ENCODE results near the gene GOLGA6L24.
"Not testable (repeated sequence)": the region's sequence is repeated elsewhere in the genome, so short reads cannot be mapped to it uniquely, and the experiment has no call there.

DNA sequence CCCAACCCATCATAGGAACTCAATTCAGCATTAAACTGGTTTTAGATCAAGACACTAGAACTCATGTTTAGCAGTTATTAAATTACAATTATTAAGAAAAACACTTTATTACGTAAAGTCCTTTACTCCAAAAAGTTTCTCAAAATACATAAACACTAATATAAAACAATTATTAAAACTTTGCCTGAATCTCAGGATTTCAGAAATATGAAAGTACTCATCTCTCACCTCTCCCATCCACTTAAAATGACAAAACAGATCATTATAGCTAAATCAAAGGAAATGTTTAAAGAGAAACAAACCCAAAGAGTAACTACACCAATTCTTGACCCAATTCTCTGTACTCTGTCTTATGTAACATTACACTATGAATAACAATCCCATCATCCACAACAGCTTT lies 38.2 kb downstream of the GOLGA6L24 start:
- TF ChIP-seq POLR2A, POLR2AphosphoS5 (IDR thresholded peaks at IDR 0.05; ENCODE audit: low read depth, low read length): not testable (repeated sequence)
